ENCODE data around the gene IFI27. TPM values are rescaled to one million over a fixed set of nuclear protein-coding genes. Genes with fewer than 3 reads are reported as not detected.

The IFI27 gene
- total and polyA plus RNA-seq, 10 of the 15 experiments (the other 5 are each of a cell fraction or from before 2014, with no cell fraction given): 1.1 to 45.5 (median 3.3) TPM

DNA sequence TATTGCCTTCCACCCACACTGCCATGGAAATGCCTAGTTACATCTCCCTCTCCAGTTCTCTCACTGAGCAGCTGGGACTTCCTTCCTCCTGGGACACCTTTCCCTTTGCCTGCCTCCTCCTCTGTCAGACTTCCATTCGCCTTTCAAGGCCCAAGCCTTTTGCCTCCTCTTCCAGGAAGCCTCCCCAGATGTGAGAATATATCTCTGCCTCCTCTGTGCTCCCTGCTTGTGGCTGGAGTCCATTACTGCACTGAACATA, 15.8 kb downstream of the IFI27 start:
- ChIA-PET RAD21 (ENCODE audit: unreplicated experiment) (no interaction called here), POLR2A (interaction anchor here (0.6 kb wide), 1 partner anchor 64 kb away, joined by 3 read pairs; no protein-coding TSS in a partner anchor), SMC1A (ENCODE audit: uncharacterized antibody, unreplicated experiment) (interaction anchor here (1.1 kb wide), 1 partner anchor 10 kb away, joined by 4 read pairs; no protein-coding TSS in a partner anchor), CTCF (interaction anchor here (3.3 kb wide), 1 partner anchor 10 kb away, joined by 13 read pairs; no protein-coding TSS in a partner anchor)
- Histone ChIP-seq H3K4me1 (ENCODE audit: control insufficient read depth, insufficient read depth, low read length) (peaks cover 10% of the 10 kb centered on the region; the same call in 1 of the 2 replicates), H3K27me3 (replicated peaks in 1 of 2; ENCODE audit: control insufficient read depth in 2 of 2, insufficient read depth in 2 of 2, low read length in 1 of 2) (peaks cover 0 to 4% of the 10 kb centered on the region in 2 experiments; a peak in 1 of 4 replicates), H3K9me3 (replicated peaks; ENCODE audit: control insufficient read depth, insufficient read depth, low read length) (no peaks in the 10 kb centered on the region), H2AFZ (ENCODE audit: control insufficient read depth, low read depth, low read length) (no peak overlapping the region), H3K4me2 (ENCODE audit: control insufficient read depth, insufficient read depth) (no peak overlapping the region), H3K27ac (ENCODE audit: control insufficient read depth, insufficient read depth) (no peak overlapping the region), H3K9ac (ENCODE audit: control insufficient read depth, insufficient read depth, low read length) (no peak overlapping the region), H3K36me3 (ENCODE audit: control insufficient read depth in 2 of 2, insufficient read depth in 2 of 2, low read length in 1 of 2) (no peaks in the 10 kb centered on the region; a peak in 1 of 4 replicates), H3K4me3 (no peak overlapping the region), H3K79me2 (ENCODE audit: control insufficient read depth, insufficient read depth, low read length) (no peaks in the 10 kb centered on the region), H4K20me1 (ENCODE audit: control insufficient read depth, insufficient read depth) (no peaks in the 10 kb centered on the region)
- no peak for FAIRE-seq
- intact Hi-C loops (cut with micrococcal nuclease; ENCODE audit: unreplicated experiment) (no loop called here), in situ Hi-C loops (cut with MboI) (no loop called here)
- WGBS (ENCODE audit: insufficient coverage, insufficient replicate concordance, low lambda C conversion rate, missing lambda C conversion rate): 64% methylated on average over 1 of the region's 1 CpG
- TF ChIP-seq, protein P1, sequence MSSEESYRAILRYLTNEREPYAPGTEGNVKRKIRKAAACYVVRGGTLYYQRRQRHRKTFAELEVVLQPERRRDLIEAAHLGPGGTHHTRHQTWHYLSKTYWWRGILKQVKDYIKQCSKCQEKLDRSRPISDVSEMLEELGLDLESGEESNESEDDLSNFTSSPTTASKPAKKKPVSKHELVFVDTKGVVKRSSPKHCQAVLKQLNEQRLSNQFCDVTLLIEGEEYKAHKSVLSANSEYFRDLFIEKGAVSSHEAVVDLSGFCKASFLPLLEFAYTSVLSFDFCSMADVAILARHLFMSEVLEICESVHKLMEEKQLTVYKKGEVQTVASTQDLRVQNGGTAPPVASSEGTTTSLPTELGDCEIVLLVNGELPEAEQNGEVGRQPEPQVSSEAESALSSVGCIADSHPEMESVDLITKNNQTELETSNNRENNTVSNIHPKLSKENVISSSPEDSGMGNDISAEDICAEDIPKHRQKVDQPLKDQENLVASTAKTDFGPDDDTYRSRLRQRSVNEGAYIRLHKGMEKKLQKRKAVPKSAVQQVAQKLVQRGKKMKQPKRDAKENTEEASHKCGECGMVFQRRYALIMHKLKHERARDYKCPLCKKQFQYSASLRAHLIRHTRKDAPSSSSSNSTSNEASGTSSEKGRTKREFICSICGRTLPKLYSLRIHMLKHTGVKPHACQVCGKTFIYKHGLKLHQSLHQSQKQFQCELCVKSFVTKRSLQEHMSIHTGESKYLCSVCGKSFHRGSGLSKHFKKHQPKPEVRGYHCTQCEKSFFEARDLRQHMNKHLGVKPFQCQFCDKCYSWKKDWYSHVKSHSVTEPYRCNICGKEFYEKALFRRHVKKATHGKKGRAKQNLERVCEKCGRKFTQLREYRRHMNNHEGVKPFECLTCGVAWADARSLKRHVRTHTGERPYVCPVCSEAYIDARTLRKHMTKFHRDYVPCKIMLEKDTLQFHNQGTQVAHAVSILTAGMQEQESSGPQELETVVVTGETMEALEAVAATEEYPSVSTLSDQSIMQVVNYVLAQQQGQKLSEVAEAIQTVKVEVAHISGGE (CRISPR knock-in tag; IDR thresholded peaks at IDR 0.05): no peak
- TF ChIP-seq NR2C1 (IDR thresholded peaks at IDR 0.05): no peak
- TF ChIP-seq, protein P2, sequence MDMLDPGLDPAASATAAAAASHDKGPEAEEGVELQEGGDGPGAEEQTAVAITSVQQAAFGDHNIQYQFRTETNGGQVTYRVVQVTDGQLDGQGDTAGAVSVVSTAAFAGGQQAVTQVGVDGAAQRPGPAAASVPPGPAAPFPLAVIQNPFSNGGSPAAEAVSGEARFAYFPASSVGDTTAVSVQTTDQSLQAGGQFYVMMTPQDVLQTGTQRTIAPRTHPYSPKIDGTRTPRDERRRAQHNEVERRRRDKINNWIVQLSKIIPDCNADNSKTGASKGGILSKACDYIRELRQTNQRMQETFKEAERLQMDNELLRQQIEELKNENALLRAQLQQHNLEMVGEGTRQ (IDR thresholded peaks at IDR 0.05; ENCODE audit: borderline replicate concordance, low read depth, low read length): no peak
- no peak for TF ChIP-seq TCF3 (IDR thresholded peaks at IDR 0.05; ENCODE audit: borderline replicate concordance, insufficient read depth, low read depth, low read length)
- no peak for TF ChIP-seq MYC (IDR thresholded peaks at IDR 0.05; ENCODE audit: insufficient read depth, insufficient read length, insufficient replicate concordance, low read length, severe bottlenecking)
- no peak for TF ChIP-seq JUNB (IDR thresholded peaks at IDR 0.05)
- no peak for TF ChIP-seq NFXL1 (IDR thresholded peaks at IDR 0.05; ENCODE audit: borderline replicate concordance)
- no peak for TF ChIP-seq HCFC1 (IDR thresholded peaks at IDR 0.05; ENCODE audit: low read length)
- TF ChIP-seq HDAC2 (IDR thresholded peaks at IDR 0.05): no peak
- no peak for TF ChIP-seq GABPA (IDR thresholded peaks at IDR 0.05; ENCODE audit: low read depth)
- TF ChIP-seq SREBF2 (IDR thresholded peaks at IDR 0.05; ENCODE audit: low read length): no peak
- no TSS peak for BruUV-seq (replicated peaks)
- no peak for DNase-seq (ENCODE audit: low read depth, low spot score)
- ATAC-seq: no peak
